MCF 10A (cell line): ENCODE measurements around the gene RIMBP3C. TPM values are rescaled to one million over a fixed set of nuclear protein-coding genes. Genes with fewer than 3 reads are reported as not detected.
"Not testable (repeated sequence)": the region's sequence is repeated elsewhere in the genome, so short reads cannot be mapped to it uniquely, and the experiment has no call there.

Experiments
- BruUV-seq: library from RNA; stranded (reverse); fragments of 400-500 nt; replicated peaks from 2 replicates; lab custom pipeline; 2021; lab: Mats Ljungman, UMichigan
- CTCF ChIA-PET: fragments of 300-600 bp; sonication (Branson Sonifier 250); formaldehyde crosslinking; extraction: SDS; loops from one replicate; lab custom pipeline; 2021; ENCODE audit warnings: antibody characterized with exemption, inconsistent platforms; lab: Yijun Ruan, JAX
- POLR2A ChIA-PET: fragments of 300-600, 350-650 bp; sonication (Branson Sonifier 250); formaldehyde crosslinking; extraction: SDS; loops from one replicate; lab custom pipeline; 2020; ENCODE audit warnings: antibody characterized with exemption, inconsistent platforms; lab: Yijun Ruan, JAX
- DNase-seq: peaks from one replicate; pipeline ENCODE4 v3.0.0-alpha.2; 2018; ENCODE audit not compliant: unreplicated experiment
- H3K27ac Mint-ChIP-seq: one replicate; pipeline ENCODE4 v1.8.0; 2022; ENCODE audit warnings: mild to moderate bottlenecking, low read depth, mixed read lengths; ENCODE audit not compliant: unreplicated experiment
- H3K27me3 Mint-ChIP-seq: one replicate; pipeline ENCODE4 v1.8.0; 2022; ENCODE audit warnings: mixed read lengths; ENCODE audit not compliant: insufficient read depth, unreplicated experiment
- H3K36me3 Mint-ChIP-seq: one replicate; pipeline ENCODE4 v1.8.0; 2022; ENCODE audit warnings: mild to moderate bottlenecking, moderate library complexity, mixed read lengths; ENCODE audit not compliant: insufficient read depth, unreplicated experiment
- H3K4me1 Mint-ChIP-seq: one replicate; pipeline ENCODE4 v1.8.0; 2022; ENCODE audit warnings: mixed read lengths; ENCODE audit not compliant: insufficient read depth, unreplicated experiment
- H3K4me3 Mint-ChIP-seq: one replicate; pipeline ENCODE4 v1.8.0; 2022; ENCODE audit warnings: mild to moderate bottlenecking, moderate library complexity, mixed read lengths; ENCODE audit not compliant: unreplicated experiment
- H3K9me3 Mint-ChIP-seq: one replicate; pipeline ENCODE4 v1.8.0; 2022; ENCODE audit warnings: mixed read lengths; ENCODE audit not compliant: unreplicated experiment
- intact Hi-C: fragments of 100-400 bp; cut with micrococcal nuclease; formaldehyde crosslinking; loops from 2 replicates; pipeline ENCODE4 v1.14.1; 2022
- total RNA-seq: library from RNA; stranded (reverse); gene quantifications from 2 replicates; pipeline ENCODE4 v1.2.3, GENCODE V29; 2022
- TF ChIP-seq, protein P1 (sequence below): fragments of 200-600 bp; IDR thresholded peaks from one replicate; pipeline ENCODE4 v1.8.0; 2022; ENCODE audit warnings: antibody characterized with exemption, mild to moderate bottlenecking; ENCODE audit not compliant: unreplicated experiment

RIMBP3C gene
- total RNA-seq, 1 experiment from 2014 or later: 0.14 TPM

DNA sequence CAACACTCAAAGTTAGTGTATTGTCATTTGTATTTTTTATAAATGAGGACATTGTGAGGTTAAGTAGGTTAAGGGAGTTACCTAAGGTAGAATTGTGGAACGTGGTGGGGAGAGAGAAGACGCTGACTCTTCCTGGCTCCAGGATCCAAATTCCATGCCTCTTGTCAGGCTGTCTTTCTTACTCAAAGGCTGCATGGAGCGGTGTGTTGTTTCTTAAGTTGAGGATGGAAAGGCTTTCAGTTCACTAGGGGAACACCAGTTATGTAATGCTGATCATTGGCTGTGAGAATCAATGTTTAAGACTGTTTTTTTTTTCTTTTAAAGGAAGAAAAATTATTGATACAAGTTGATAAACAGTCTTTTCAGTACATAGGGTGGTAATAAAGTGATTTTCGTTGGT, 19.1 kb upstream of the RIMBP3C start:
- intact Hi-C loops: no loop called here
- peak overlapping the region; percentile 83 for H3K4me3 Mint-ChIP-seq
- H3K4me1 Mint-ChIP-seq: peaks cover 43% of the 10 kb centered on the region
- DNase-seq: no peak
- H3K36me3 Mint-ChIP-seq: peaks cover 30% of the 10 kb centered on the region
- ChIA-PET CTCF (interaction anchor here (0.7 to 1.4 kb wide), 2 partner anchors 59 to 82 kb away, joined by 3 read pairs; no protein-coding TSS in a partner anchor), POLR2A (interaction anchor here (2.1 to 2.6 kb wide), 2 partner anchors 9 to 71 kb away, joined by 7 to 12 read pairs; partner anchors contain the start of gene SDF2L1)
- H3K27me3 Mint-ChIP-seq: no peaks in the 10 kb centered on the region
- no peaks in the 10 kb centered on the region for H3K9me3 Mint-ChIP-seq
- BruUV-seq: no TSS peak
- peak overlapping the region; percentile 90 for H3K27ac Mint-ChIP-seq
- TF ChIP-seq, protein P1, sequence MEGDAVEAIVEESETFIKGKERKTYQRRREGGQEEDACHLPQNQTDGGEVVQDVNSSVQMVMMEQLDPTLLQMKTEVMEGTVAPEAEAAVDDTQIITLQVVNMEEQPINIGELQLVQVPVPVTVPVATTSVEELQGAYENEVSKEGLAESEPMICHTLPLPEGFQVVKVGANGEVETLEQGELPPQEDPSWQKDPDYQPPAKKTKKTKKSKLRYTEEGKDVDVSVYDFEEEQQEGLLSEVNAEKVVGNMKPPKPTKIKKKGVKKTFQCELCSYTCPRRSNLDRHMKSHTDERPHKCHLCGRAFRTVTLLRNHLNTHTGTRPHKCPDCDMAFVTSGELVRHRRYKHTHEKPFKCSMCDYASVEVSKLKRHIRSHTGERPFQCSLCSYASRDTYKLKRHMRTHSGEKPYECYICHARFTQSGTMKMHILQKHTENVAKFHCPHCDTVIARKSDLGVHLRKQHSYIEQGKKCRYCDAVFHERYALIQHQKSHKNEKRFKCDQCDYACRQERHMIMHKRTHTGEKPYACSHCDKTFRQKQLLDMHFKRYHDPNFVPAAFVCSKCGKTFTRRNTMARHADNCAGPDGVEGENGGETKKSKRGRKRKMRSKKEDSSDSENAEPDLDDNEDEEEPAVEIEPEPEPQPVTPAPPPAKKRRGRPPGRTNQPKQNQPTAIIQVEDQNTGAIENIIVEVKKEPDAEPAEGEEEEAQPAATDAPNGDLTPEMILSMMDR: no peak

DNA sequence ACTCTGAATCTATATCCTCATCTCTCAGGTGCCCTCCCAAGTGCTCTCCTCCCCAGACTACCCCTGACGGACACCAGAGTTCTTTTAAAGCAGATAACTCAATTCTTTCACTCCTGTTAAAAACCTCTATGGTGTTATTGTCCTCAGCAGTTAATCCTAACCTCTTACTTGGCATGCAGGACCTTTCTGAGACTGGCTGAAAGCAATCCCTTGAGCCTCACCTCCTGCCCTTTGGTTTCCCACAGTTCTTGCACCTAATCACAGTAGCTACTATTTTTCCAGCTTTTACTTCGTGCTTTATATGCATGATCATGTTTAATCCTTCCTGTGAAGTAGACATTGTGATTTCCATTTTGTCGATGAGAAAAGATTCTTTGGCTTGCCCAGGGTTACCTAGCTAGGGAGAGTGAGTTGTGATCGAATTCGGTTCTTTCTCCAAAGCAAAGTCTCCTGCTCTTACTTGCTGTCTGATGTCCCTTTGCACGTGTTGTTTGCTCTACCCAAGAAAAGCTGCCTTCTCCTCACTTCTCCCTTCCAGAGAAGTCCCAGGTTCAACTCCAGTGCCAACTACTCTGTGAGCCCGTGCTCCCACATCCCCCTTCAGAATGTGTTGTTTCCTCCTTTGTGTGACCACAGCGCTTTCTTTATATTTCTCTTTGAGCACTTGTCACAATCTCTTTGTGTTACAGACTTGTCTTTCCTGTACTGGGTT, 18.4 kb upstream of the RIMBP3C start:
- Mint-ChIP-seq H3K27ac (peak overlapping the region; percentile 90), H3K36me3 (peaks cover 30% of the 10 kb centered on the region)
- POLR2A ChIA-PET: interaction anchor here (0.6 to 2.8 kb wide), 5 partner anchors 9 to 221 kb away, joined by 4 to 12 read pairs (median 7); partner anchors contain the start of genes SDF2L1 and YDJC

DNA sequence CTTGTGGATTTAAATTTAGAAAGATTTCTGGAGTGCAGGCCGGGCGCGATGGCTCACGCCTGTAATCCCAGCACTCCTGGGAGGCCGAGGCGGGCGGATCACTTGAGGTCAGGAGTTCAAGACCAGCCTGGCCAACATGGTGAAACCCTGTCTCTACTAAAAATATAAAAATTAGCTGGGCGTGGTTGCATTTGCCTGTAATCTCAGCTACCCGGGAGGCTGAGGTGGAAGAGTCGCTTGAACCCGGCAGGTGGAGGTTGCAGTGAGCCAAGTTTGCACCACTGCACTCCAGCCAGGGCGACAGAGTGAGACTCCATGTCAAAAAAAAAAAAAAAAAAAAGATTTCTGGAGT, 17.8 kb upstream of the RIMBP3C start:
- H3K9me3 Mint-ChIP-seq, intact Hi-C loops, DNase-seq, BruUV-seq, H3K27me3 Mint-ChIP-seq: not testable (repeated sequence)
- Mint-ChIP-seq H3K27ac (peak overlapping the region; percentile 90), H3K4me1 (peaks cover 37% of the 10 kb centered on the region), H3K4me3 (peak overlapping the region; percentile 83), H3K36me3 (peaks cover 30% of the 10 kb centered on the region)
- ChIA-PET POLR2A (interaction anchor here (1.9 to 2.8 kb wide), 4 partner anchors 10 to 72 kb away, joined by 4 to 12 read pairs (median 9); partner anchors contain the start of genes SDF2L1 and YDJC), CTCF (interaction anchor here (0.8 to 1.4 kb wide), 2 partner anchors 24 to 60 kb away, joined by 3 read pairs; no protein-coding TSS in a partner anchor)

More for the DNA sequence above, 18.4 kb upstream of the RIMBP3C start:
- Mint-ChIP-seq H3K27me3 (no peaks in the 10 kb centered on the region), H3K4me1 (peaks cover 42% of the 10 kb centered on the region), H3K9me3 (no peaks in the 10 kb centered on the region), H3K4me3 (peak overlapping the region; percentile 83)
- no peak for DNase-seq
- intact Hi-C loops: no loop called here
- CTCF ChIA-PET: interaction anchor here (0.7 to 1.4 kb wide), 2 partner anchors 60 to 82 kb away, joined by 3 read pairs; no protein-coding TSS in a partner anchor
- no TSS peak for BruUV-seq
- TF ChIP-seq, protein P1: no peak

DNA sequence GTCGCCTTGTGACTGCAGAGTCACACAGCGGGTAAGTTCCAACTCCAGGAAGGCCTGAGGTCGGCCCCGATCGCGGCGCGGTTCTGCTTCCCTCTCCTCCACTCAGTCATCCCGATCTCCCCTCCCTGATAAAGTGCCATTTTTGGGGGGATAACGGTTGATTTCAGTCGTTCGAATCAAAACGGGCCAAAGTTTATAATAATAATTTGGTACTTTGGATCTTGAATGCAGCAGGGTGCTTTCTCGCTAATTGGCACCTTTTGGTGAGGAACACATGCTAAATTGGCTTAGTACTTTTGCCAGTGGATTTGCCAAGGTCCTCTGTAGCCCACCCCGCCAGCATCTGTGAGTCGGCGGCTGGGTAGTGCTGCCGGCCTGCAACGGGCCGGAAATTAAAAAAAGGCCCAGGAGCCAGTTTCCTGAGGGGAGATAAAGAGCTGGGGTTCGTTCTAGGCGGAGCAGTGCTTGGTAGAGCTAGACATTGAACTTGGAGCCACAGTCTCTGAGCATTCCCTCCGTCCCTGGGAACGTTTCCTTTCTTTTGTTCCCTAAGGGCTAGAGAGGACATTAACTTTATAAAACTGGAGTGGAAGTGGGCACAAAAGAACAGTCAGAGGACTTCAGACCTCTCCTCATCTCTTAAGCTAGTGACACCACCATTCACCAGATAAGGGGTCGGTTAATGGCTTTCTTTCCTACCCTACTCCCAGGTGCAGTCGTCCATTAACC, 17.2 kb upstream of the RIMBP3C start:
- CTCF ChIA-PET: interaction anchor here (0.8 to 1.4 kb wide), 3 partner anchors 24 to 61 kb away, joined by 3 read pairs; no protein-coding TSS in a partner anchor
- H3K4me1 Mint-ChIP-seq: peaks cover 31% of the 10 kb centered on the region
- POLR2A ChIA-PET: interaction anchor here (1.9 to 2.8 kb wide), 4 partner anchors 11 to 73 kb away, joined by 4 to 12 read pairs (median 9); partner anchors contain the start of genes SDF2L1 and YDJC
- peaks cover 30% of the 10 kb centered on the region for H3K36me3 Mint-ChIP-seq
- H3K27me3 Mint-ChIP-seq: no peaks in the 10 kb centered on the region
- BruUV-seq: TSS peak; percentile 32
- H3K4me3 Mint-ChIP-seq: peak overlapping the region; percentile 83
- TF ChIP-seq, protein P1: no peak
- H3K9me3 Mint-ChIP-seq: no peaks in the 10 kb centered on the region
- intact Hi-C loops: no loop called here
- DNase-seq: no peak
- H3K27ac Mint-ChIP-seq: peak overlapping the region; percentile 90
